Nasal cavity respiratory epithelium epithelial cell of viscerocranial mucosa (primary cell): ENCODE results near the gene QSOX1. TPM values are rescaled to one million over a fixed set of nuclear protein-coding genes. Genes with fewer than 3 reads are reported as not detected.

Experiments
- total RNA-seq: library from RNA; depleted of rRNA; stranded (reverse); fragments of >200 nt; gene quantifications from 2 replicates; pipeline ENCODE4 v1.2.3, GENCODE V29; 2014

QSOX1 gene
- 87.5 and 140 TPM in 2 replicates for total RNA-seq

GRCh38 chr1:180154325-180155181 lies at the start of gene QSOX1:
Gene QSOX1 (plus strand): TSS chr1:180154869. CDS start chr1:180154908, 39 bp downstream.

GRCh38 chr1:180229483-180230415 lies 75.1 kb downstream of the QSOX1 start, which contains the start of gene LHX4:
Gene LHX4 (plus strand): TSS chr1:180230264. CDS start chr1:180230530, 266 bp downstream.

Other genes with a start within 250 kb of the QSOX1 start
- gene CEP350, start 200.1 kb upstream of the QSOX1 start, total RNA-seq: 60.5 and 67.0 TPM in 2 replicates
- under 0.01 TPM in 2 replicates for gene LHX4, start 75.4 kb downstream of the QSOX1 start, total RNA-seq